HG03095 (cell line): ENCODE measurements around the gene CKB.

Experiments used
- ATAC-seq: cut with Tn5 transposase; IDR thresholded peaks from one replicate; pipeline ENCODE4 v1.9.1; 2021; ENCODE audit warnings: moderate library complexity; ENCODE audit not compliant: unreplicated experiment

CKB gene

GRCh38 chr14:103522649-103523574 is at the start of gene CKB:
CKB (minus strand) TSS chr14:103522830; CDS start chr14:103522493, 337 bp downstream.
- ATAC-seq = no peak

GRCh38 chr14:103569408-103569807 is 46.8 kb upstream of the CKB start:
- no peak for ATAC-seq

GRCh38 chr14:103568952-103569351 is 46.3 kb upstream of the CKB start:
- no peak for ATAC-seq

GRCh38 chr14:103563844-103564505 is 41.3 kb upstream of the CKB start:
- no peak for ATAC-seq

- no peak for ATAC-seq
These were observed 40.6 kb upstream of the CKB start for GRCh38 chr14:103563226-103563620.

GRCh38 chr14:103562429-103563225 is 40.0 kb upstream of the CKB start, which contains the start of the genes BAG5 and COA8:
BAG5 (minus strand) TSS chr14:103562657; CDS start chr14:103561164, 1,493 bp downstream.
COA8 (plus strand) TSS chr14:103562960; CDS start chr14:103563002, 42 bp downstream.
- ATAC-seq = peak; percentile 65

GRCh38 chr14:103562179-103562428 is 39.5 kb upstream of the CKB start:
- peak; percentile 29 for ATAC-seq

GRCh38 chr14:103561381-103562178 is 39.0 kb upstream of the CKB start:
- peak; percentile 6 for ATAC-seq

- ATAC-seq = no peak
These were observed 38.1 kb upstream of the CKB start for GRCh38 chr14:103560691-103561090.

- no peak for ATAC-seq
These were observed 37.1 kb upstream of the CKB start for GRCh38 chr14:103559766-103560165.

- ATAC-seq = no peak
These were observed 35.6 kb upstream of the CKB start for GRCh38 chr14:103558071-103558882.

- ATAC-seq = no peak
These were observed 34.5 kb upstream of the CKB start for GRCh38 chr14:103556946-103557758.

GRCh38 chr14:103555559-103556337 is 33.1 kb upstream of the CKB start:
- ATAC-seq = no peak

GRCh38 chr14:103552846-103553210 is 30.2 kb upstream of the CKB start:
- ATAC-seq = no peak

GRCh38 chr14:103552011-103552845 is 29.6 kb upstream of the CKB start:
- no peak for ATAC-seq

GRCh38 chr14:103551338-103551762 is 28.7 kb upstream of the CKB start:
- ATAC-seq = no peak
